ENCODE measurements around the gene TMEM131. TPM values are rescaled to one million over a fixed set of nuclear protein-coding genes. Genes with fewer than 3 reads are reported as not detected.

Gene TMEM131
- total RNA-seq, 1 donor from 2014 or later, result 36.4 TPM

- H3K27me3 Mint-ChIP-seq (ENCODE audit: unreplicated experiment), result no peaks in the 10 kb centered on the region
- H3K9me3 Mint-ChIP-seq (ENCODE audit: unreplicated experiment), result peaks cover 14% of the 10 kb centered on the region
- H3K27ac Mint-ChIP-seq (ENCODE audit: unreplicated experiment), result no peak overlapping the region
- DNase-seq (ENCODE audit: extremely low spot score, unreplicated experiment), result no peak
- H3K4me3 Mint-ChIP-seq (ENCODE audit: unreplicated experiment), result no peak overlapping the region
- peaks cover 10% of the 10 kb centered on the region for H3K36me3 Mint-ChIP-seq (ENCODE audit: unreplicated experiment)
- peaks cover 25% of the 10 kb centered on the region for H3K4me1 Mint-ChIP-seq (ENCODE audit: unreplicated experiment)
- no peak for TF ChIP-seq CTCF (IDR thresholded peaks at IDR 0.05)
Observed at GRCh38 chr2:97991081-97991856, 4.5 kb downstream of the TMEM131 start.

GRCh38 chr2:97988722-97989121 lies 7.0 kb downstream of the TMEM131 start:
- Mint-ChIP-seq H3K27me3 (ENCODE audit: unreplicated experiment) (no peaks in the 10 kb centered on the region), H3K27ac (ENCODE audit: unreplicated experiment) (no peak overlapping the region), H3K36me3 (ENCODE audit: unreplicated experiment) (peaks cover 10% of the 10 kb centered on the region), H3K4me3 (ENCODE audit: unreplicated experiment) (no peak overlapping the region), H3K9me3 (ENCODE audit: unreplicated experiment) (peaks cover 14% of the 10 kb centered on the region), H3K4me1 (ENCODE audit: unreplicated experiment) (peaks cover 15% of the 10 kb centered on the region)
- DNase-seq (ENCODE audit: extremely low spot score, unreplicated experiment), result no peak
- no peak for TF ChIP-seq CTCF (IDR thresholded peaks at IDR 0.05)

- no peak overlapping the region for H3K4me3 Mint-ChIP-seq (ENCODE audit: unreplicated experiment)
- no peak for TF ChIP-seq CTCF (IDR thresholded peaks at IDR 0.05)
- H3K36me3 Mint-ChIP-seq (ENCODE audit: unreplicated experiment), result peaks cover 12% of the 10 kb centered on the region
- no peak overlapping the region for H3K27ac Mint-ChIP-seq (ENCODE audit: unreplicated experiment)
- no peaks in the 10 kb centered on the region for H3K27me3 Mint-ChIP-seq (ENCODE audit: unreplicated experiment)
- H3K4me1 Mint-ChIP-seq (ENCODE audit: unreplicated experiment), result peaks cover 2% of the 10 kb centered on the region
- H3K9me3 Mint-ChIP-seq (ENCODE audit: unreplicated experiment), result peaks cover 14% of the 10 kb centered on the region
- no peak for DNase-seq (ENCODE audit: extremely low spot score, unreplicated experiment)
Observed at GRCh38 chr2:97985998-97986397, 9.8 kb downstream of the TMEM131 start.

GRCh38 chr2:97983698-97984097 lies 12.1 kb downstream of the TMEM131 start:
- TF ChIP-seq CTCF (IDR thresholded peaks at IDR 0.05), result no peak
- H3K27ac Mint-ChIP-seq (ENCODE audit: unreplicated experiment), result no peak overlapping the region
- H3K9me3 Mint-ChIP-seq (ENCODE audit: unreplicated experiment), result peaks cover 23% of the 10 kb centered on the region
- no peak for DNase-seq (ENCODE audit: extremely low spot score, unreplicated experiment)
- peaks cover 14% of the 10 kb centered on the region for H3K36me3 Mint-ChIP-seq (ENCODE audit: unreplicated experiment)
- H3K4me1 Mint-ChIP-seq (ENCODE audit: unreplicated experiment), result peaks cover 2% of the 10 kb centered on the region
- no peak overlapping the region for H3K4me3 Mint-ChIP-seq (ENCODE audit: unreplicated experiment)
- H3K27me3 Mint-ChIP-seq (ENCODE audit: unreplicated experiment), result no peaks in the 10 kb centered on the region

GRCh38 chr2:97983134-97983533 lies 12.6 kb downstream of the TMEM131 start:
- Mint-ChIP-seq H3K9me3 (ENCODE audit: unreplicated experiment) (peaks cover 21% of the 10 kb centered on the region), H3K36me3 (ENCODE audit: unreplicated experiment) (peaks cover 10% of the 10 kb centered on the region), H3K27ac (ENCODE audit: unreplicated experiment) (no peak overlapping the region), H3K4me3 (ENCODE audit: unreplicated experiment) (no peak overlapping the region), H3K27me3 (ENCODE audit: unreplicated experiment) (no peaks in the 10 kb centered on the region), H3K4me1 (ENCODE audit: unreplicated experiment) (peaks cover 2% of the 10 kb centered on the region)
- DNase-seq (ENCODE audit: extremely low spot score, unreplicated experiment), result no peak
- no peak for TF ChIP-seq CTCF (IDR thresholded peaks at IDR 0.05)

Measured in osteocyte (in vitro differentiated cells).